HUDEP-2 (cell line): ENCODE data around the gene TREH.
"Not testable (repeated sequence)": the region's sequence is repeated elsewhere in the genome, so short reads cannot be mapped to it uniquely, and the experiment has no call there.

Source experiments
- DNase-seq, 76 experiments: peaks; one replicate each; lab custom pipeline; 2025; ENCODE audit not compliant: unreplicated experiment in 76 of 76; lab: John Stamatoyannopoulos, UW

Gene TREH

GRCh38 chr11:118679483-118679882 lies at the start of gene TREH:
TSS of gene TREH (minus strand) at chr11:118679650. CDS start at chr11:118679627, 23 bp downstream.
- no peak for DNase-seq

GRCh38 chr11:118728112-118728511 lies 48.7 kb upstream of the TREH start:
- DNase-seq: peak in 3 of 76 experiments; percentile 2 to 15 (median 12)

GRCh38 chr11:118727721-118728066 lies 48.2 kb upstream of the TREH start:
- not testable (repeated sequence) for DNase-seq

GRCh38 chr11:118727001-118727720 lies 47.7 kb upstream of the TREH start:
- DNase-seq: not testable (repeated sequence)

GRCh38 chr11:118721478-118722015 lies 42.1 kb upstream of the TREH start:
- DNase-seq: not testable (repeated sequence)

- not testable (repeated sequence) for DNase-seq
These were observed 41.3 kb upstream of the TREH start for GRCh38 chr11:118720740-118721139.

GRCh38 chr11:118720078-118720477 lies 40.6 kb upstream of the TREH start:
- not testable (repeated sequence) for DNase-seq

- not testable (repeated sequence) for DNase-seq
These were observed 39.1 kb upstream of the TREH start for GRCh38 chr11:118718562-118718961.

GRCh38 chr11:118717733-118718132 lies 38.3 kb upstream of the TREH start:
- not testable (repeated sequence) for DNase-seq

- not testable (repeated sequence) for DNase-seq
These were observed 37.8 kb upstream of the TREH start for GRCh38 chr11:118717221-118717620.

GRCh38 chr11:118715837-118716260 lies 36.4 kb upstream of the TREH start:
- DNase-seq: peak in 2 of 76 experiments; percentile 2 to 11

- DNase-seq: no peak
These were observed 35.9 kb upstream of the TREH start for GRCh38 chr11:118715245-118715831.

GRCh38 chr11:118714816-118715215 lies 35.4 kb upstream of the TREH start:
- DNase-seq: peak in 2 of 76 experiments; percentile 12 to 44

- not testable (repeated sequence) for DNase-seq
These were observed 35.0 kb upstream of the TREH start for GRCh38 chr11:118714416-118714815.

GRCh38 chr11:118708296-118708695 lies 28.8 kb upstream of the TREH start:
- DNase-seq: no peak

GRCh38 chr11:118706546-118706825 lies 27.0 kb upstream of the TREH start:
- DNase-seq: no peak

GRCh38 chr11:118705791-118706545 lies 26.5 kb upstream of the TREH start:
- no peak for DNase-seq

GRCh38 chr11:118705111-118705741 lies 25.8 kb upstream of the TREH start:
- no peak for DNase-seq

GRCh38 chr11:118703563-118704106 lies 24.2 kb upstream of the TREH start:
- no peak for DNase-seq

- DNase-seq: no peak
These were observed 20.2 kb upstream of the TREH start for GRCh38 chr11:118699506-118700220.
